Measurements from ENCODE around the gene ZNF593. TPM values are rescaled to one million over a fixed set of nuclear protein-coding genes. Genes with fewer than 3 reads are reported as not detected.

ZNF593 gene
- total and polyA plus RNA-seq, 2 of the 13 experiments (the other 11 are each of a cell fraction or from before 2014, with no cell fraction given), result 37.3 to 55.8 TPM

- TF ChIP-seq ZNF280D (CRISPR knock-in tag; IDR thresholded peaks at IDR 0.05), result no peak
Observed at GRCh38 chr1:26145041-26145959, 24.4 kb upstream of the ZNF593 start (continued).

- Histone ChIP-seq H3K4me2 (ENCODE audit: low read depth, low read length) (no peak overlapping the region), H3K27ac (ENCODE audit: extremely low read length, insufficient read depth, low read length) (no peak overlapping the region), H3K79me2 (ENCODE audit: insufficient read depth, low read length) (no peaks in the 10 kb centered on the region), H3K4me3 (replicated peaks in 1 of 3; ENCODE audit: insufficient read depth in 1 of 3, low read depth in 2 of 3, low read length in 3 of 3) (no peak overlapping the region), H3K36me3 (replicated peaks in 1 of 2; ENCODE audit: control insufficient read depth in 1 of 2, insufficient read depth in 2 of 2, low read length in 2 of 2) (no peaks in the 10 kb centered on the region), H2AFZ (ENCODE audit: low read length) (no peak overlapping the region), H3K27me3 (ENCODE audit: control insufficient read depth in 1 of 2, insufficient read depth in 2 of 2, low read length in 2 of 2) (peaks cover 0 to 11% of the 10 kb centered on the region in 2 experiments; a peak in 4 of 5 replicates), H3K9ac (ENCODE audit: insufficient read depth, low read depth, low read length) (no peak overlapping the region), H3K4me1 (ENCODE audit: insufficient read depth, low read length) (peaks cover 13% of the 10 kb centered on the region; the same call in 1 of the 2 replicates), H4K20me1 (ENCODE audit: insufficient read depth, low read length) (no peaks in the 10 kb centered on the region), H3K9me3 (ENCODE audit: low read length) (no peaks in the 10 kb centered on the region)
- 0% methylated on average over 6 of the region's 6 CpGs for WGBS (ENCODE audit: low lambda C conversion rate)
- intact Hi-C loops (cut with micrococcal nuclease; ENCODE audit: unreplicated experiment), result loop anchor here (1.0 kb wide), 2 partner anchors 41 to 111 kb away; no protein-coding TSS in a partner anchor
- TF ChIP-seq ZNF251 (CRISPR knock-in tag; IDR thresholded peaks at IDR 0.05) (no peak), LCORL (IDR thresholded peaks at IDR 0.05) (no peak), LCORL (CRISPR knock-in tag; IDR thresholded peaks at IDR 0.05) (no peak), DPF2 (CRISPR knock-in tag; IDR thresholded peaks at IDR 0.05; ENCODE audit: borderline replicate concordance, low read depth) (no peak), RBM39 (IDR thresholded peaks at IDR 0.05; ENCODE audit: low read depth, low read length, poor library complexity, severe bottlenecking) (no peak), FOSL1 (CRISPR knock-in tag; IDR thresholded peaks at IDR 0.05; ENCODE audit: borderline replicate concordance) (no peak)
- FAIRE-seq (no peak), DNase-seq (ENCODE audit: low spot score) (no peak), ATAC-seq (no peak)
- ChIA-PET POLR2A (no interaction called here), CTCF (ENCODE audit: low intra/inter-chr PET ratio, low total read pairs) (interaction anchor here (2.1 to 4.3 kb wide), 2 partner anchors 41 to 109 kb away, joined by 11 to 66 read pairs; no protein-coding TSS in a partner anchor)
- in situ Hi-C loops (cut with HindIII; ENCODE audit: extremely low pct_ligation_motif_present, low pct_unique_long_range_greater_than_20kb), result no loop called here
- BruUV-seq (replicated peaks), result no TSS peak
Observed at GRCh38 chr1:26145960-26146294, 23.8 kb upstream of the ZNF593 start.
